HG02885 (cell line): Measurements from ENCODE around the gene PLOD2.

Experiments used
- ATAC-seq: cut with Tn5 transposase; IDR thresholded peaks from one replicate; pipeline ENCODE4 v1.9.1; 2021; ENCODE audit warnings: mild to moderate bottlenecking; ENCODE audit not compliant: unreplicated experiment, poor library complexity

PLOD2 gene

GRCh38 chr3:146052791-146053310, 108.1 kb downstream of the PLOD2 start:
- ATAC-seq = no peak

GRCh38 chr3:146052056-146052790, 108.8 kb downstream of the PLOD2 start:
- ATAC-seq = no peak

GRCh38 chr3:146050691-146051090, 110.3 kb downstream of the PLOD2 start:
- no peak for ATAC-seq

GRCh38 chr3:146047485-146047884, 113.5 kb downstream of the PLOD2 start:
- ATAC-seq = no peak

GRCh38 chr3:146044046-146044445, 116.9 kb downstream of the PLOD2 start:
- ATAC-seq = no peak

- no peak for ATAC-seq
Measured at GRCh38 chr3:146040630-146041029, 120.4 kb downstream of the PLOD2 start.

- ATAC-seq = no peak
Measured at GRCh38 chr3:146037697-146038096, 123.3 kb downstream of the PLOD2 start.

- ATAC-seq = no peak
Measured at GRCh38 chr3:146036281-146036680, 124.7 kb downstream of the PLOD2 start.

GRCh38 chr3:146035366-146035765, 125.6 kb downstream of the PLOD2 start:
- ATAC-seq = no peak

- no peak for ATAC-seq
Measured at GRCh38 chr3:146033950-146034349, 127.0 kb downstream of the PLOD2 start.

- ATAC-seq = no peak
Measured at GRCh38 chr3:146026547-146026946, 134.4 kb downstream of the PLOD2 start.

- ATAC-seq = no peak
Measured at GRCh38 chr3:146024260-146024659, 136.7 kb downstream of the PLOD2 start.

- ATAC-seq = no peak
Measured at GRCh38 chr3:146020969-146021368, 140.0 kb downstream of the PLOD2 start.

GRCh38 chr3:146019508-146019907, 141.5 kb downstream of the PLOD2 start:
- no peak for ATAC-seq
